Endodermal cell (in vitro differentiated cells): ENCODE data around the gene ACOX2. TPM values are rescaled to one million over a fixed set of nuclear protein-coding genes. Genes with fewer than 3 reads are reported as not detected.

Experiments used
- DNase-seq: peaks from one replicate; pipeline ENCODE4 v3.0.0-alpha.2; 2017
- H3K27ac ChIP-seq: 2 replicates; pipeline ENCODE4 v1.5.1; 2013; ENCODE audit warnings: mild to moderate bottlenecking, low read depth, low read length, moderate library complexity
- H3K27me3 ChIP-seq: 2 replicates; pipeline ENCODE4 v1.6.1; 2013; ENCODE audit warnings: mild to moderate bottlenecking, low read length, moderate library complexity; ENCODE audit not compliant: insufficient read depth, control insufficient read depth, poor library complexity, severe bottlenecking
- H3K36me3 ChIP-seq: 2 replicates; pipeline ENCODE4 v1.7.0; 2013; ENCODE audit warnings: mild to moderate bottlenecking, low read length, moderate library complexity; ENCODE audit not compliant: control insufficient read depth, insufficient read depth
- H3K4me1 ChIP-seq: one replicate; pipeline ENCODE4 v1.7.0; 2013; ENCODE audit warnings: low read length; ENCODE audit not compliant: control insufficient read depth, insufficient read depth
- H3K4me3 ChIP-seq: 2 replicates; pipeline ENCODE4 v1.5.1; 2013; ENCODE audit warnings: mild to moderate bottlenecking, low read length, moderate library complexity
- H3K9ac ChIP-seq: 2 replicates; pipeline ENCODE4 v1.6.1; 2013; ENCODE audit warnings: mild to moderate bottlenecking, low read length, moderate library complexity; ENCODE audit not compliant: poor library complexity, severe bottlenecking; ENCODE audit errors: extremely low read depth
- H3K9me3 ChIP-seq: 2 replicates; pipeline ENCODE4 v1.6.1; 2013; ENCODE audit warnings: mild to moderate bottlenecking, low read length, moderate library complexity; ENCODE audit not compliant: control insufficient read depth
- H3K27ac Mint-ChIP-seq: 2 replicates; pipeline ENCODE4 v1.8.0; 2020; ENCODE audit warnings: mixed read lengths
- H3K27me3 Mint-ChIP-seq: 2 replicates; pipeline ENCODE4 v1.8.0; 2021; ENCODE audit warnings: mild to moderate bottlenecking, mixed read lengths; ENCODE audit not compliant: insufficient read depth
- H3K36me3 Mint-ChIP-seq: 2 replicates; pipeline ENCODE4 v1.8.0; 2020; ENCODE audit warnings: low read depth, mixed read lengths
- H3K4me1 Mint-ChIP-seq: 2 replicates; pipeline ENCODE4 v1.8.0; 2020; ENCODE audit warnings: mixed read lengths
- H3K4me3 Mint-ChIP-seq: 2 replicates; pipeline ENCODE4 v1.8.0; 2020; ENCODE audit warnings: mild to moderate bottlenecking, moderate library complexity, mixed read lengths
- H3K9me3 Mint-ChIP-seq: 2 replicates; pipeline ENCODE4 v1.8.0; 2020; ENCODE audit warnings: mild to moderate bottlenecking, mixed read lengths
- WGBS, 2 experiments: methylation state at CpG; one replicate each; pipeline versions ENCODE4 v1.1.5 to v1.1.7; 2013; ENCODE audit warnings: missing lambda C conversion rate in 2 of 2, mixed read lengths in 1 of 2; ENCODE audit not compliant: insufficient coverage in 1 of 2, insufficient read length in 1 of 2; 5-methylcytosine and 5-hydroxymethylcytosine counted together
- total RNA-seq, 2 donors: library from RNA; stranded (reverse); fragmentation: NEBNext Ultra II Directional in 1 of 2; extraction: Animal tissue kit (Norgen Biotek cat#: 25700) in 1 of 2; gene quantifications; 2 replicates in 1 of 2; 3 replicates in 1 of 2; pipeline ENCODE4 v1.2.1, GENCODE V29; 2021
- TF ChIP-seq, protein P1 (sequence below): fragments of 200-600 bp; sonication (generic); conservative IDR thresholded peaks from 2 replicates; pipeline ENCODE4 v1.5.0; 2021; ENCODE audit warnings: antibody characterized with exemption, mild to moderate bottlenecking

Gene ACOX2
- total RNA-seq, 2 donors from 2014 or later, result 6.6 to 9.8 TPM

DNA sequence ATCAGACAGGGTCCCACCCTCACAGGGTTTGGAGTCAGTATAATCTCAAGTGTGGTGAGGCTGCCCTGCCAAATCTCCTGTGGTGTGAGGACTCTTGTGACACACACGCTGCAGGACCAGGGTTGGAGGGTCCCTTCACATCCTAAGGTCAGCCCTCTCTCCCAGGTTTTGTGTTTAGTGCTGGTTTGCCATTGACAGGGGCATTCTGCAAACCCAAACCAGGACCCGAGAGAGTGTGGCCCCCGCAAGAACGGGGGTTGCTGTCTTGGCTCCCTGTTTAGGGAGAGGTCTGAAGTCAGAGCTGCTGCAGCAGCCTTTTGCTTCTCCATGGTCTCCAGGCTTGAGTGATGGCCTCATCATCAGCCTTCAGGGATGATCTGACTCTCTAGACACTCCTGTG is 25.5 kb upstream of the ACOX2 start:
- no peak overlapping the region for H3K9ac ChIP-seq
- Mint-ChIP-seq H3K36me3 (no peaks in the 10 kb centered on the region), H3K27ac (peak overlapping the region; percentile 96), H3K4me1 (peaks cover 32% of the 10 kb centered on the region), H3K9me3 (no peaks in the 10 kb centered on the region), H3K27me3 (peaks cover 3% of the 10 kb centered on the region), H3K4me3 (no peak overlapping the region)
- TF ChIP-seq, protein P1, sequence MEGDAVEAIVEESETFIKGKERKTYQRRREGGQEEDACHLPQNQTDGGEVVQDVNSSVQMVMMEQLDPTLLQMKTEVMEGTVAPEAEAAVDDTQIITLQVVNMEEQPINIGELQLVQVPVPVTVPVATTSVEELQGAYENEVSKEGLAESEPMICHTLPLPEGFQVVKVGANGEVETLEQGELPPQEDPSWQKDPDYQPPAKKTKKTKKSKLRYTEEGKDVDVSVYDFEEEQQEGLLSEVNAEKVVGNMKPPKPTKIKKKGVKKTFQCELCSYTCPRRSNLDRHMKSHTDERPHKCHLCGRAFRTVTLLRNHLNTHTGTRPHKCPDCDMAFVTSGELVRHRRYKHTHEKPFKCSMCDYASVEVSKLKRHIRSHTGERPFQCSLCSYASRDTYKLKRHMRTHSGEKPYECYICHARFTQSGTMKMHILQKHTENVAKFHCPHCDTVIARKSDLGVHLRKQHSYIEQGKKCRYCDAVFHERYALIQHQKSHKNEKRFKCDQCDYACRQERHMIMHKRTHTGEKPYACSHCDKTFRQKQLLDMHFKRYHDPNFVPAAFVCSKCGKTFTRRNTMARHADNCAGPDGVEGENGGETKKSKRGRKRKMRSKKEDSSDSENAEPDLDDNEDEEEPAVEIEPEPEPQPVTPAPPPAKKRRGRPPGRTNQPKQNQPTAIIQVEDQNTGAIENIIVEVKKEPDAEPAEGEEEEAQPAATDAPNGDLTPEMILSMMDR, result no peak
- no peak overlapping the region for H3K4me3 ChIP-seq
- no peaks in the 10 kb centered on the region for H3K27me3 ChIP-seq
- H3K9me3 ChIP-seq, result no peaks in the 10 kb centered on the region
- peak; percentile 68 for DNase-seq
- 87 to 93% methylated on average over 3 to 4 of the region's 4 CpGs for WGBS, 2 experiments
- H3K36me3 ChIP-seq, result no peaks in the 10 kb centered on the region
- peaks cover 5% of the 10 kb centered on the region for H3K4me1 ChIP-seq
- H3K27ac ChIP-seq, result no peak overlapping the region

DNA sequence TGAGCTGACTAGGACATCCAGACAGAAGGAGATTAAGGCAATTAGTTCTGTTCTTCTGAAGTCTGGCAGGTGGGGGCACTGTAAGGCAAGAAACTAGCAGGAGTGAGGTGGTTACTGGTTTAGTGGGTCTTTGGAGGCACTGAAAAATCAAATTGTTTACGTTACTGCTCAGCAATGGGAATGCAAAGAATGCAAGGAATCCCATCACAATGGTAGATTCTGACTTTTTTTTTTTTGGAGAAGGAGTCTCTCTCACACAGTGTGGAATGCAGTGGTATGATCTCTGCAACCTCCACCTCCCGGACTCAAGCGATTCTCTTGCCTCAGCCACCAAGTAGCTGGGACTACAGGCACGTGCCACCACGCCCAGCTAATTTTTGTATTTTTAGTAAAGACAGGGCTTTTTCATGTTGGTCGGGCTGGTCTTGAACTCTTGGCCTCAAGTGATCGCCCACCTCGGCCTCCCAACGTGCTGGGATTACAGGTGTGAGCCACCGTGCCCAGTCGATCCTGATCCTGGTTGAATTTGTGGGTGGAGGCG is 23.9 kb upstream of the ACOX2 start:
- peak; percentile 95 for DNase-seq
- 55 to 78% methylated on average over 12 of the region's 12 CpGs for WGBS, 2 experiments
- Histone ChIP-seq H3K4me3 (no peak overlapping the region), H3K27ac (peak overlapping the region; percentile 50), H3K9ac (peak overlapping the region; percentile 63), H3K36me3 (no peaks in the 10 kb centered on the region), H3K4me1 (peaks cover 3% of the 10 kb centered on the region), H3K9me3 (no peaks in the 10 kb centered on the region), H3K27me3 (no peaks in the 10 kb centered on the region)
- Mint-ChIP-seq H3K36me3 (no peaks in the 10 kb centered on the region), H3K27ac (peak overlapping the region; percentile 96), H3K4me1 (peaks cover 33% of the 10 kb centered on the region), H3K9me3 (no peaks in the 10 kb centered on the region), H3K4me3 (peak overlapping the region; percentile 21), H3K27me3 (peaks cover 3% of the 10 kb centered on the region)
- TF ChIP-seq, protein P1, result peak; percentile 77

DNA sequence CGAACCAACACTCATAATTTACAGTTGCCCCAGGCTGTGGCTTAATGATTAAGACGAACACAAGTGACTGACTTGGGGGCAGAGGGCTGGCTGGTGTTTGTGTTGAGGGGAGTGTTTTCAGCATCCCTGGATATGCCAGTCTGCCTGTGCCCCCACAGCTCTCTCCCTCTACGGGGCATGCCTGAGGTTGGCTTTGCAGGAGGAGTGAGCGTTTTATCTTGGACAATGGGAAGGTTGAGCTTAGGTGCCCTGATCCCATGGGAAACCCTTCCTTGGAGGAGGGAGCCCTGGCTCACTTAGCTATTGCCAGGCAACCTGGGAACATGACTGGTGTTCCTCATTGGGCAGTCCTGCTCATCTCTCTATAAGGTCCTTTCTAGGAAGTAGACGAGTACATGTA is 22.6 kb upstream of the ACOX2 start:
- Mint-ChIP-seq H3K4me3 (no peak overlapping the region), H3K36me3 (no peaks in the 10 kb centered on the region), H3K4me1 (peaks cover 24% of the 10 kb centered on the region), H3K27ac (no peak overlapping the region), H3K27me3 (peaks cover 3% of the 10 kb centered on the region), H3K9me3 (peaks cover under 1% of the 10 kb centered on the region)
- Histone ChIP-seq H3K27ac (no peak overlapping the region), H3K4me3 (no peak overlapping the region), H3K9ac (no peak overlapping the region), H3K36me3 (no peaks in the 10 kb centered on the region), H3K4me1 (peaks cover 3% of the 10 kb centered on the region), H3K27me3 (no peaks in the 10 kb centered on the region), H3K9me3 (no peaks in the 10 kb centered on the region)
- no peak for DNase-seq
- TF ChIP-seq, protein P1, result no peak
- WGBS, 2 experiments, result 79% methylated on average over 5 of the region's 5 CpGs; no CpG with 5 or more reads in 1 of the 2 experiments
